Esophagus squamous epithelium (tissue), 4 donors: ENCODE measurements around the gene SCARF1.

Experiments used
- POLR2A ChIP-seq, 4 donors: fragments of 450-650 bp; IDR thresholded peaks; one replicate each; pipeline ENCODE4 v1.6.1; 2017; ENCODE audit warnings: antibody characterized with exemption in 4 of 4, mild to moderate bottlenecking in 4 of 4, moderate library complexity in 3 of 4
- TF ChIP-seq, protein P1 (sequence below), 6 experiments: fragments of 450-650 bp in 4 of 6; fragments of 200-600 bp in 2 of 6; sonication (generic) in 2 of 6; IDR thresholded peaks; one replicate each; pipeline ENCODE4 v1.5.1; 2016 to 2019; ENCODE audit warnings: antibody characterized with exemption in 6 of 6, mild to moderate bottlenecking in 4 of 6, moderate library complexity in 4 of 6

DNA sequence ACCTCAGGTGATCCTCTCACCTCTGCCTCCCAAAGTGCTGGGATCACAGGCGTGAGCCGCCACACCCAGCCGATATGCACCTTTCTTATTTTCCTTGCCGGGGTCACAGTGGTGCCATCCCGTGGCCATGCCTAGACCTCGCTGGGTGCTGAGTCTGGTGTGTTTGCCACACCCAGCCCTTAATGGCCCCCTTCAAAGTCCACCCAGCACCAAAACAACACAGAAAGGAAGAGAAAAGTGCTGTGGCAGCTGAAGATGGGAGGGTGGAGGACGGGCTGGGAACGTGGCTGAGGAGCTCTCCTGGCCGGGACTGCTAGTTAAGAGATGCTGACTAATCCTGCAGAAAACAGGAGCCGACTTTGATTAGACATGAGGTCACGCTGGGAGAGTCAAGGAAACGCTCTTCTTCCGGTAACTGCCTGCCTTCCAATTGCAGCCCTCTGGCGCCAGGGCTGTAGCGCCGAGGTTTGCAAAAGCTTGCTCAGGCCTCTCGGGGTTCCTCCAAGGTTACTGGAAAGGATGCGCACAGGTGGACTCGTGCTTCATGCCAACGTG is 27.8 kb downstream of the SCARF1 start:
- TF ChIP-seq, protein P1, sequence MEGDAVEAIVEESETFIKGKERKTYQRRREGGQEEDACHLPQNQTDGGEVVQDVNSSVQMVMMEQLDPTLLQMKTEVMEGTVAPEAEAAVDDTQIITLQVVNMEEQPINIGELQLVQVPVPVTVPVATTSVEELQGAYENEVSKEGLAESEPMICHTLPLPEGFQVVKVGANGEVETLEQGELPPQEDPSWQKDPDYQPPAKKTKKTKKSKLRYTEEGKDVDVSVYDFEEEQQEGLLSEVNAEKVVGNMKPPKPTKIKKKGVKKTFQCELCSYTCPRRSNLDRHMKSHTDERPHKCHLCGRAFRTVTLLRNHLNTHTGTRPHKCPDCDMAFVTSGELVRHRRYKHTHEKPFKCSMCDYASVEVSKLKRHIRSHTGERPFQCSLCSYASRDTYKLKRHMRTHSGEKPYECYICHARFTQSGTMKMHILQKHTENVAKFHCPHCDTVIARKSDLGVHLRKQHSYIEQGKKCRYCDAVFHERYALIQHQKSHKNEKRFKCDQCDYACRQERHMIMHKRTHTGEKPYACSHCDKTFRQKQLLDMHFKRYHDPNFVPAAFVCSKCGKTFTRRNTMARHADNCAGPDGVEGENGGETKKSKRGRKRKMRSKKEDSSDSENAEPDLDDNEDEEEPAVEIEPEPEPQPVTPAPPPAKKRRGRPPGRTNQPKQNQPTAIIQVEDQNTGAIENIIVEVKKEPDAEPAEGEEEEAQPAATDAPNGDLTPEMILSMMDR (IDR thresholded peaks at IDR 0.05), result peak in 1 of 6 experiments; percentile 4
- no peak for TF ChIP-seq POLR2A (IDR thresholded peaks at IDR 0.05)
